ENCODE results near the gene PDXK. TPM values are rescaled to one million over a fixed set of nuclear protein-coding genes. Genes with fewer than 3 reads are reported as not detected.

PDXK gene
- total RNA-seq, 1 experiment from 2014 or later = 88.2 TPM

- in situ Hi-C loops (cut with HindIII; ENCODE audit: low sequenced_read_pairs) = no loop called here
- no peak for DNase-seq (ENCODE audit: low spot score)
Observed at GRCh38 chr21:43719748-43720538, 1.0 kb downstream of the PDXK start.

- in situ Hi-C loops (cut with HindIII; ENCODE audit: low sequenced_read_pairs) = no loop called here
- DNase-seq (ENCODE audit: low spot score) = no peak
Observed at GRCh38 chr21:43720539-43721166, 1.7 kb downstream of the PDXK start.

GRCh38 chr21:43721206-43721605 is 2.3 kb downstream of the PDXK start:
- DNase-seq (ENCODE audit: low spot score) = no peak
- in situ Hi-C loops (cut with HindIII; ENCODE audit: low sequenced_read_pairs) = no loop called here

- DNase-seq (ENCODE audit: low spot score) = no peak
- in situ Hi-C loops (cut with HindIII; ENCODE audit: low sequenced_read_pairs) = no loop called here
Observed at GRCh38 chr21:43721939-43722338, 3.0 kb downstream of the PDXK start.

- DNase-seq (ENCODE audit: low spot score) = no peak
- in situ Hi-C loops (cut with HindIII; ENCODE audit: low sequenced_read_pairs) = no loop called here
Observed at GRCh38 chr21:43723648-43724047, 4.7 kb downstream of the PDXK start.

DNA sequence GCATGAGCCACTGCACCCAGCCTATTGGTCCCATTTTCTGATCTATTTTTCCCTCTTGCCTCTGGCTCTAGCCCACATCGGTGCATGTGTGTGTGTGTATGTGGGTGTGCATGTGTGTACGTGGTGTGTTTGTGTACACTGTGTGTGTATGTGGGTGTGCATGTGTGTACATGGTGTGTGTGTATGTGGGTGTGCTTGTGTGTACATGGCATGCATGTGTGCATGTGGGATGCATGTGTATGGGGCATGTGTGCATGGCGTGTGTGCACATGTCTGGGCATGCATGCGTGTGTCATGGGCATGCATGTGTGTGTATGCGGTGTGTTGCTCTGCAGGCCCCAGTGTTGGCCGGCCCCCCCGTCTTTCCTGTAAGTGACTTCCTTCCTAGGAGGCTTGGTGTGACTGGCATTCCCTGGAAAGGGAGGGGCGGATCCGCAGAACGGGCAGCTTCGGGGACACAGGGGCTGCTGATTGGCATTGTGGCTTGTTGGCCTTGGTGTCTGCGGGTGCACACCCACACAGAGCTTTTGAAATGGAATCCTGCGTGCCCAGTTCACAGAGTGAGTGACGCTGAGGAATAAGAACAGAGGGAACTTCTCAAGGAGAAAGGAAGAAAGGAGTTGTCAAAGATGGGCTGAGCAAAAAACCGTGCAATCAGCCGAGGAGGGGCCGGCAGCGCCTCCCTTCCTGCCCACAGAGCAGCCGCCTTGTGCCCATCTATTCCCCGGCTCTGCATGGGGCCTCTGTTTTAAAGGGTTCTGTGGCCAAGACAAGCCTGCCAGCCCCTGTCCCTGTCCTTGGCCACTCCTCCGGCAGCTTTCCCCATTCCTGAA is 8.0 kb downstream of the PDXK start:
- peak; percentile 66 for DNase-seq (ENCODE audit: low spot score)
- in situ Hi-C loops (cut with HindIII; ENCODE audit: low sequenced_read_pairs) = no loop called here

DNA sequence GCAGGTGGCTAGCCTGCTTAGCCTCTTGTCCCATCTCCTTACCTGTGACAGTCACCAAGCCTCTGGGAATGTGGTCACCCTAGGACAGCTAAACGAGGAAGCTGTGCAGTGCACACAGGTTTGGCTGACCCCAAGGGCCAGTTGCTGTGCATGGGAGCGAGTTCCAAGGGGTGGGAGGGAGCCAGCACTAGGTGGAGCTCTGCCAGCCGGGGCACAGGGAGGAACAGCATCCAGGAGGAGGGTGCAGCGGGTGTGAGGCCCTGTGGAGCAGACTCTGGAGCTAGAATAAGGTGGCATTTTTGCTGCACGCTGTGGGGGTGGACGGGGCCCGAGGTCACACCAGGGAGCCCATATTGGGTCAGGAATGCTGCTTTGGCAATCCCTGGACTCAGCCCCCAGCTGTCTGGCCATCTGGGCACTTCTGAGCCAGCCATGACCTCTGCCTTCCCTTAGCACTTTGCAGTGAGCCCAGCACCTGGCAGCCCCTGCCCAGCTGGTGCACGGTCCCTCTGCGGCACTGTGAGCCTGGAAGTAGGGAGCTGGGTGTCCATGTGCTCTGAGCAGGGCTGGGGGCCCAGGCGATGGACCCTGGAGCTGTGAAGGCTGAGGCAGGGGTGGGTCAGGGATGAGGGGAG is 8.7 kb downstream of the PDXK start:
- in situ Hi-C loops (cut with HindIII; ENCODE audit: low sequenced_read_pairs) = no loop called here
- DNase-seq (ENCODE audit: low spot score) = no peak

DNA sequence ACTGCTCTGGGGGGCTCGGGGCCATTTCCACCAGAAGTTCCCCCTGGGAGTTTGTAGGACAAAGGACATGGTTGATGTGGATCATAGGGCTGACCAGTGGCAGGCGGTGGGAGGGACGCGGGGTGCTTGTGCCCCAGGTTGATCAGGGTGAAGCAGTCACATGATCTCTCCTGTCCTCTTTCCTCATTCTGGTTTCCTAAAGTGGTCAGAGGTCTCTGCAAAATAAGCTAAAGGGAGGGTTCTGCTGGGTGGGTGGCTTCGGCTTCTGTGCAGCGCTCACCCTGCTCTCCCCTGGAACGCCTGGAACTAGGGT is 9.2 kb downstream of the PDXK start:
- in situ Hi-C loops (cut with HindIII; ENCODE audit: low sequenced_read_pairs) = no loop called here
- no peak for DNase-seq (ENCODE audit: low spot score)

DNA sequence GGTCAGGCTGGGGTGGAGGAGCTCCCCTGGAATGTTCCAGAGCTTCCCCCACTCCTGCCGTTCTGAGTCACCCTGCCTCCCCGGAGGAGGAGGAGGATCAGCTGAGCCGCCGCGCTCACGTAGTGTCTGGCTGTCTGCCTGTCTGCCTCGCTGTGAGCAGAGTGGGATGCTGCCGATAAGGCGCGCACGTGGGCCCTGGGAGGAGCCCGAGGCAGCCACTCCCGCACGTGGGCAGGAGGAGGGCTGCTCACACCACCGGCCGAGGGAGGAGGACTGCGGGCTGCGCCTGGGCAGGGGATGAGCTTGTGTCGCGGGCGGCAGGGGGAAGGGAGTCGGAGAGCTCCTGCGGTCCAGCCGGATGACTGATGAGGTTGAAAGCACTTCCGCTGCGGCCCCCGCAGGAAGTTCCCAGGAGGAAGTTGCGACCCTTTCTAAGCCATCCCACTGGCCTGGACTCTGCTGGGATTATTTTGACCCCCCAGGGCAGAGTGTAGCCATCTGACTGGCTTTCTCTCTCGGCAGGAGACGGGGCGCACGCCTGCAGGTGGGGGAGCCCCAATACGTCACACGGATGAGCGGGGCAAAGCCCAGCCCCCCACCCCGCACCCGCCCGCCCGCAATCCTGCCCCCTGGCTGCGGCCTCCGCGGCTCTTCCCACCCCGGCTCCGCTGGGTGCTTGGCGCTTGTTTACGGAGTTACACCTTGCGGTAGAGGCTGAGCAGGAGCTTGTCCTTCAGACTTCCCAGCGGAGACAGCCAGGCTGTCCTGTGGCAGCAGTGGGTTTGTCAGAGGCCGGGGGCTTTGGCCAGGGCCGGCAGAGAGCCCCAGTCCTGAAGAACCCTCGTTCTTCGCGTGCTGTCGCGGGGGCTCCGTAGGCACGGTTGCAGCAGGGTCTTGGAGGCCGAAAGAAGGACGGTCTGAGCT is 9.8 kb downstream of the PDXK start:
- peak; percentile 76 for DNase-seq (ENCODE audit: low spot score)
- in situ Hi-C loops (cut with HindIII; ENCODE audit: low sequenced_read_pairs) = no loop called here

GRCh38 chr21:43731476-43731875 is 12.5 kb downstream of the PDXK start:
- peak; percentile 50 for DNase-seq (ENCODE audit: low spot score)
- in situ Hi-C loops (cut with HindIII; ENCODE audit: low sequenced_read_pairs) = no loop called here

GRCh38 chr21:43731891-43732711 is 13.2 kb downstream of the PDXK start:
- peak; percentile 86 for DNase-seq (ENCODE audit: low spot score)
- in situ Hi-C loops (cut with HindIII; ENCODE audit: low sequenced_read_pairs) = no loop called here

GRCh38 chr21:43733060-43733459 is 14.1 kb downstream of the PDXK start:
- no peak for DNase-seq (ENCODE audit: low spot score)
- in situ Hi-C loops (cut with HindIII; ENCODE audit: low sequenced_read_pairs) = no loop called here

GRCh38 chr21:43733529-43734071 is 14.7 kb downstream of the PDXK start:
- DNase-seq (ENCODE audit: low spot score) = no peak
- in situ Hi-C loops (cut with HindIII; ENCODE audit: low sequenced_read_pairs) = no loop called here

DNA sequence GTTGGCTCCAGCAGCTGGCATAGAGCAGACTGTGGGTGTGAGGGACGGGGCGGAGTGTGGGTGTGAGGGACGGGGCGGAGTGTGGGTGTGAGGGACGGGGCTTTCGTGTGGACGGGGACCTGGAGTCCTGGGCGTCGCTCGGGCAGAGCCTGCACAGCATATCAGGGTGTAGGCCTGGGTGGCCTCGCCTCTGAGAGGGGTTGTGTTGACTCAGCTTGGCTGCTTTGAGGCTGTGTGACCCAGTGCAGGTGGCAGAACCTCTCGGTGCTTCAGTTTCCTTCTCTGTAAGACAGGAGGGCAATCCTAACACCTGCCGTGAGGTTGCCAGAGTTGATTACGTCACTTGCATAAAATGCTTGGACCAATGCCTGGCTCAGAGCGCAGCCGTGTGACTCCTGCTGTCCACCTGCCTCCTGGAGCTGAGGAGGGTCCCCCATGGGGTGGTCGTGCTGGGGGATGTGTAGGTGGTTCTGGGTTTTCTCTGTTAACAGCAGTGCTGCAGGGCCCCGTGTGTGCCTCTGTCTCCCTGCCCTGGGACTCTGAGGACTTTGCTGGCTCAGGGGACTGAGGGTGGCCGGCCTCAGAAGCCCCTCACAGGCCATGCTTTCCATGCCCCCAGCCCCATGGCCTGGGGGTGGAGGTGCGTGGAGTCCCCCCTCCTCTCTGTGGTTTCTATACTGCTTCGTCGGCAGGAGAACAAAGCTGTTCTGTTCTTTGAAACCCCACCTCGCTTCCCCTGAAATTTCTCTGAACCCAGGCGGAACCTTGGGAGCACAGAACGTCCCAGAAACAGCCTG is 15.4 kb downstream of the PDXK start:
- no peak for DNase-seq (ENCODE audit: low spot score)
- in situ Hi-C loops (cut with HindIII; ENCODE audit: low sequenced_read_pairs) = no loop called here

- in situ Hi-C loops (cut with HindIII; ENCODE audit: low sequenced_read_pairs) = no loop called here
- DNase-seq (ENCODE audit: low spot score) = no peak
Observed at GRCh38 chr21:43734928-43735229, 15.9 kb downstream of the PDXK start.

- in situ Hi-C loops (cut with HindIII; ENCODE audit: low sequenced_read_pairs) = no loop called here
- no peak for DNase-seq (ENCODE audit: low spot score)
Observed at GRCh38 chr21:43735236-43736091, 16.5 kb downstream of the PDXK start.
